ENCODE data around the gene TFDP2.

- TF ChIP-seq CTCF (conservative IDR thresholded peaks at IDR 0.05; ENCODE audit: low read depth in 2 of 2): no peak
- TF ChIP-seq REST (IDR thresholded peaks at IDR 0.05; ENCODE audit: unreplicated experiment): no peak
- no peak for TF ChIP-seq NANOG (IDR thresholded peaks at IDR 0.05; ENCODE audit: borderline replicate concordance)
- TF ChIP-seq POLR2AphosphoS5 (IDR thresholded peaks at IDR 0.05; ENCODE audit: low read depth): no peak
- TF ChIP-seq CREB1 (CRISPR knock-in tag; IDR thresholded peaks at IDR 0.05; ENCODE audit: low read depth): no peak
Measured at GRCh38 chr3:142053244-142053643, 96.1 kb downstream of the TFDP2 start.

All from GM23338 (cell line).